Skeletal muscle cell (primary cell): ENCODE measurements around the gene EFNA3.

Experiments
- DNase-seq: peaks from one replicate; pipeline ENCODE4 v3.0.0-alpha.2; 2010; ENCODE audit warnings: low read depth
- H3K4me3 ChIP-seq: 2 replicates; pipeline ENCODE4 v1.5.1; 2011; ENCODE audit warnings: low read depth, mild to moderate bottlenecking, control low read depth, low read length, moderate library complexity

Gene EFNA3, protein sequence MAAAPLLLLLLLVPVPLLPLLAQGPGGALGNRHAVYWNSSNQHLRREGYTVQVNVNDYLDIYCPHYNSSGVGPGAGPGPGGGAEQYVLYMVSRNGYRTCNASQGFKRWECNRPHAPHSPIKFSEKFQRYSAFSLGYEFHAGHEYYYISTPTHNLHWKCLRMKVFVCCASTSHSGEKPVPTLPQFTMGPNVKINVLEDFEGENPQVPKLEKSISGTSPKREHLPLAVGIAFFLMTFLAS

GRCh38 chr1:155078469-155079209, at the start of gene EFNA3:
EFNA3 (plus strand) TSS chr1:155078837; CDS start chr1:155078942, 105 bp downstream.
- no peak for DNase-seq
- peak within 1 kb of the TSS; percentile 41 for H3K4me3 ChIP-seq

GRCh38 chr1:155029513-155030242, 49.0 kb upstream of the EFNA3 start:
- no peak overlapping the region for H3K4me3 ChIP-seq

DNA sequence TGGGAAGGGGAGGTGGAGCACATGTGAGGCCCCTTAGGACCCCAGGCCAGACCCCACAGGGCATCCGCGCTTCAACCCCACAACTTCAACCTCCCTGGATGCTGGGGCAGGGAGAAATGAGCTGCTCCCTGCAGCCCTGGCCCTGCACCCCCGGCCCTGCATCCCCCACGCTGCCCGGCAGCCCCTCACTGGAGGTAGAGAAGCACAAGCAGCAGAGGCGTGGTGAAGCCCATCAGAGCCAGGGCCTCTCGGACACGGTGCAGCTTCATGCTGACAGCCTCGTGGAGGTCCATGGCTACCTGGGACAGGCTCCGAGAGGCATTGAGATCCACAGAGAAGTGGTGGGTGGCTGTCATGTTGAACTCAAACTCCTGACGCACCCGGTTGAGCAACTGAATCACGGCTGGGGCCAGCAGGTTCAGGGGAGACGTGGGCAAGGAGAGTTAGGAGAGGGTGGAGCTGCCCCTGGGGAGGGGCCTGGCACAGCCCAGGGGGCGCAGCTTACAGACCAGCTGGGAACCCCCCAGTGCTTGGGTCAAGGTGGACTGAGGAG, 48.3 kb upstream of the EFNA3 start:
- no peak overlapping the region for H3K4me3 ChIP-seq
- DNase-seq = no peak

More at GRCh38 chr1:155029513-155030242, 49.0 kb upstream of the EFNA3 start:
- DNase-seq = no peak

GRCh38 chr1:155030899-155031298, 47.7 kb upstream of the EFNA3 start:
- DNase-seq = no peak
- no peak overlapping the region for H3K4me3 ChIP-seq

DNA sequence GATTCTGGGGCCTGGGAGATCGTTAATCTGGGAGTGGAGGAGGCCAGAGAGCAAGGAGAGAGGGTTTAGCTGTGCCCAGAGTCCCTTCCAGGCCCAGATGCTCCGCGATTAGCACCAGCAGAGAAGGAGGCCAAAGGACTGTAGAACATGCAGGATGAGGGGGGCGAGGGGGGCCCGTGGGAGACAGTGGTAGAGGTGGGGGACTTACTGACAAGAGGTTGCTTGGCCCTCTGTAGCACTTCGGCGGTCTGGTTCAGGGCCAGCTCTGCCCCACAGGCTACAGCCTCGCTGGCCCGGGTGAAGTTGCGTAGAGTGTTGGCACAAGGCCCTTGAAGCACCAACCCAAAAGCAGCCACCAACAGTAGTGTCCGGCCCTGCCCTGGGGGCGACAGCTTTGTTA, 45.8 kb upstream of the EFNA3 start:
- no peak for DNase-seq
- no peak overlapping the region for H3K4me3 ChIP-seq

DNA sequence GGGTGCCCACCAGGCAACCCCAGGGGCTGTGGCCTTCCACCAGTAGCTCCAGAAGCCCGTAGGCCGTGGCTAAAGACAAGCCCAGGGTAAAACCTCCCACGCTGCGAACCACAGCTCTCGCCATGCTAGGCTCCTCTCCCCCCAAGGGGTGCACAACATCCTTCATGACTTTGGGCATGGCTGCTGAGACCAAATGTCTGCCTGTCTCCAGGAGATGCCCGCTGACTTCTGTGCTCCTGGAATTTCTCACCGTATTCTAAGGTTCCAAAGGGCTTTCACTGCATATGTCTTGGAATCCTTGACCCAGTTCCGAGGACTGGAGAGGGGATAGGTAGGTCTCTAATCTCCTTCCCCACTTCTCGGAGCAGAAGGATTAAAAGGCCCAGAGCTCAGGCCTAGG, 45.1 kb upstream of the EFNA3 start, which contains the start of the genes DCST1 and DCST2:
Gene DCST1, plus strand, starts transcription at position 301 of the 400 bp plus-strand sequence. CDS start 213 bp downstream, outside the sequence.
Gene DCST2, minus strand, starts transcription at position 258 of the 400 bp plus-strand sequence. Its CDS starts 80 bp downstream, at position 178.
- H3K4me3 ChIP-seq = no peak within 1 kb of the TSS

GRCh38 chr1:155034318-155035208, 44.1 kb upstream of the EFNA3 start:
- DNase-seq = no peak
- no peak overlapping the region for H3K4me3 ChIP-seq

More for the DNA sequence above, 45.1 kb upstream of the EFNA3 start, which contains the start of the genes DCST1 and DCST2:
- DNase-seq = no peak

- no peak overlapping the region for H3K4me3 ChIP-seq
- no peak for DNase-seq
Measured at GRCh38 chr1:155035936-155036335, 42.7 kb upstream of the EFNA3 start.

DNA sequence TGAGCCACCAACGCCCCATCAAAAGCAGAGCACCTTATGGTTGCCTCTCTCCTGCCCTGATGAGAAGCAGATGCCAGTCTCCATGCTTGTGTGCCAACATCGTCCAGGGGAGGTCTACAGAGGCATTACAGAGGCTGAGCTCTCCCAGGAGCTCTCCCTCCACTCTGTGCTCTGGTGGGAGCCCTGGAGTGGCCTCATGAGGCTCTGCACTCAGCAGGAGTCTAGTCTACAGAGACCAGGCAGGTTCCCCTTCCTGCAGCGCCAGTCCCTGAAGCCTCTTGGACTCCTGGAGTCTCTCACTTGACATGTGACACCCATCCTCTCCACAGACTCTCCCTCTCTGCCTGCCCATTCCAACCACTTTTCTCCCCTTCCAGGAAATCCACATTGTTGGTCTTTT, 41.6 kb upstream of the EFNA3 start:
- no peak for DNase-seq
- H3K4me3 ChIP-seq = no peak overlapping the region

GRCh38 chr1:155037851-155038441, 40.7 kb upstream of the EFNA3 start:
- DNase-seq = no peak
- H3K4me3 ChIP-seq = no peak overlapping the region

DNA sequence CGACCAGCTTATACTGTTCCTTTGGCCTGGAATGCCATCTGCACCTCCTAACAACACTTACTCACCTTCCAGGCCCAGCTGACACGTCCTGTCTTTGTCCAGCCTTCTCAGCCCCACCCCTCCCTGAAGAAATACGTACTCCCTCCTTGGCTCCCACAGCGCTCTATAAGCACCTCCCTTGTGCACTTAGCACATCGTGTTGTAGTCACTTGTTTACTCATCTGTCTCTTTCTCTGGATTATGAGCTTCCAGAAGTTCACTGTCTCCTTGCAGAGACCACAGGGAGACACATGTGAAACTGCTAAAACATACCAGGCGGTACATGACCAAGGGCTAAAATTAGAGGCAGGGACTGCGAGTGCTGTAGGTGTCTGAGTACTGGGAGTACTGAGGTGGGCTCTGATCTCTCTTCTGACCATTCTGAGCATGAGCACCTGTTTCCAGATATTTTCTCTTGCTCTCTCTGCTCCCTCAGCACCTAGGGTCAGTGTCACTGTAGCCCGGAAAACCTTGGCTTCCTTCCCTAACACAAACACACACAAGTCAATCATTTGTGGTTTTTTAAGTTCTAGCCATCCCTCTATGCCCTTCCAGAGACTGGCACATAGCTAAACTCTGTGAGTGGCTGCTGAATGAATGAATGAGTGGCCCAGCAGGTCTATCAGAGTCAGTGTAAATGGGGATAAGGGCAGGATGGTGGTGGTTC, 39.9 kb upstream of the EFNA3 start:
- H3K4me3 ChIP-seq = no peak overlapping the region
- no peak for DNase-seq

DNA sequence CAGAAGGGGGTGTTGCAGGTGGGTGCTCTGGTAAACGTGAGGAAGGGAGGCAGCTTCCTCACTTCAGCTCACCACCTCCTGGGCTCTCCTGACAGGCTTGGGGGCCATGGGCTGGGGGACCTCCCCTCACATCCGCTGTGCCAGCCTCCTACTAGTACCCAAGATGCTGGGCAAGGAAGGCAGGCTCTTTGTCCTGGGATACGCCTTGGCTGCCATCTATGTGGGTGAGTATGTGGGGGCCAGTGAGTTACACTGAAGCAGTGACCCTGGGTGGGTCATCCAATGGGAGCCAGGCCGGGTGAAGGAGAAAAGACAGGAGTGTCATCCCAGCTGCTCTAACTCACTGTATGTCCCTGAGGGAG, 39.3 kb upstream of the EFNA3 start:
- H3K4me3 ChIP-seq = no peak overlapping the region
- DNase-seq = no peak

DNA sequence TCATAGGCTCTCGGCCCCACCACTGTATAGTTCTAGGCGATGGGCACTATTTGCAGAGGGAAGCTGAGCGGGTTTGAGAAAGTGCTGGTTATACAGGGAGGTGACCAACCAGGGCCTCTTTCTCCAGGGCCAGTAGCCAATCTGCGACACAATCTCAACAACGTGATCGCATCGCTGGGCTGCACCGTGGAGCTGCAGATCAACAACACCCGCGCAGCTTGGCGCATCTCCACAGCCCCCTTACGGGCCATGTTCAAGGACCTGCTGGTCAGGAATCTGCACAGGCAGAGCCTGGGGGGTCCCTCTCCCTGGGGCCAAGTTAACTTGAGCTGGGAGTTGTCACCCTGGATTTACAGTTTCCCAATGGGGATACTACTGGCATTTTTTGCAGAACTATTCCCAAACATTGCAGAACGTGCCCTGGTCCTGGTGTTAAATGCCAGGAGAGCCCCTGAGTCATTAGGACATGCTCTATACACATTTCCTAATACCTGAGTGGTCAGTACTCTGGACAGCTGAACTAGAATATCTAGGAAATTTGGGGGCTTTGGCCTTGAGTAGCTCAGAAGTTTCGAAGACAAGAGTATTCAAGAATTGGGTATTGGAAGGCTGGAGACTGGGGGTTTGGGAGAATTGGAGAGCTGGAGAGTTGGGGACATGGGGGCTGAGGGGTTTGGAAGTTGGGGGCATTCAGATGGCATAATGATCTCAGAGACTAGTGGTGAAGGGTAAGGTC, 38.1 kb upstream of the EFNA3 start:
- DNase-seq = no peak

GRCh38 chr1:155042789-155043188, 35.8 kb upstream of the EFNA3 start:
- DNase-seq = no peak
- H3K4me3 ChIP-seq = no peak overlapping the region

More for the DNA sequence above, 38.1 kb upstream of the EFNA3 start:
- H3K4me3 ChIP-seq = no peak overlapping the region

- no peak overlapping the region for H3K4me3 ChIP-seq
- DNase-seq = no peak
Measured at GRCh38 chr1:155043301-155043702, 35.3 kb upstream of the EFNA3 start.

DNA sequence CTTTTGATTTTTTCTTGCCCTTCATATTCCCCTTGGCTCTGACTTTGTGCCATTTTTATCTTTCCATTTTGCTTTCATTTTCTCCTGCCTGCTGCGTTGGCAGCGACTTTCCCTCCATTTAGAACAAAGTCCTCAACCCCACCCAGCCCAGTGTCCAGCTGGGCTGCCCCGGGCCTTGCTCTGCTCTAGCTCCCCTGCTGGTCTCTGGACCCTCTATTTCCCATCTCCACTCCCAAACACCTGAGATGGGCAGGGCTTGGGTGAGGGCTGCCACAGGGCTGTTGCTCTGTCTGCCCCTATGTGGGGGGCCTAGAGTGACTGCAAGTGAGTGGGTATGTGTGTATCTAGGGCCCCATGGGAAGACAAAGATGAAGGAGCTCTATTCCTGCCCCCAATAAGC, 34.8 kb upstream of the EFNA3 start:
- DNase-seq = no peak
- H3K4me3 ChIP-seq = no peak overlapping the region

DNA sequence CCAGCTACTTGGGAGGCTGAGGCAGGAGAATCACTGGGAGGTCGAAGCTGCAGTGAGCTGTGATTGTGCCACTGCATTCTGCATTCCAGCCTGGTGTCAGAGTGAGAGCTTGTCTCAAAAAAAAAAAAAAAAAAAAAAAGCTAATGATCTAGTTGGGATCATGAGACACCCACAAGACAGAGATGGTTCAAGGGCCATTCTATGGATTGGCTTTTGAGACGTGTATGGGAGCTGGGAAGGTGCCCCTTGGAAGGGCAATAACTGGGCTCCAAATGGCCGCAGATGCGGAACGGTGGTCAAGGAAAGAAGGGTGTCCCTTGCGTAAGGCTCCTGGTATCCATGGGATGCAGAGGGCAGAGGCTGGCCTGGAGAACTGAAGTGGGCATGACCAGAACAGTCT, 34.3 kb upstream of the EFNA3 start:
- H3K4me3 ChIP-seq = no peak overlapping the region
- DNase-seq = no peak
